Measurements from ENCODE around the gene ABR.
"Not testable (repeated sequence)": the region's sequence is repeated elsewhere in the genome, so short reads cannot be mapped to it uniquely, and the experiment has no call there.

Gene ABR

DNA sequence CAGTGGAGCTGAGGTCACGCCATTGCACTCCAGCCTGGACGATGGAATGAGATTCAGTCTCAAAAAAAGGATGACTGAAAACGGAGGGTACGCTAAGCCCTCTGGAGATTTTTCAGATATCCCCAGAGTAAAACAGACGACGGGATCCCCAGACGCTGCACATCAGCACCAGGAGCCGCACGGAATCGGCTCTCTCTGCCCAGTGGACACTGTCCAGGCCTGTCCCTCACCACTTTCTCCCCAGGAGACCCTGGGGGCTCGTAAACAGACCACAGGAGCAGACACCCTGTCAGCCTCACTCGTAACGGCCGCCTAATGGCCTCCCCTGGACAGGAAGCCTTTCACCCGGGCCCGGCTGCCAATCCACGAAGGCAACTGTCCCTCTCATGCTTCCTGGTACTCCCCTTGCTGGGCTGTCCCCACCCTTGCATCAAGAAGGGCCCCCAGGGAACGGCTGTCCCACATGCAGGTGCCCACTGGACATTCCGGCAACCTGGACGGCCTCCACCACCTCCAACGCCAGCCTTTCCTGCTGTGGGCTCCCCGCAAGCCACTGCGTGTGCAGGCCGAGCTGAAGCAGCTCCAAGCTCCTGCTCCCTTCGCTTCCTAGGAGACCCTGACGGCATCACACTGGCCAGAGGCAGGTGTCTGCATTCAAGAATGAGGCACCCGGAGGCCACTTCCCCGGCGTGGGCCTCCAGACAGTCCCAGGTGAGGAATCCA is 108.5 kb downstream of the ABR start:
- DNase-seq (ENCODE audit: low read depth, low spot score), result no peak

GRCh38 chr17:1070411-1070810 is 109.4 kb downstream of the ABR start:
- no peak for DNase-seq (ENCODE audit: low read depth, low spot score)

DNA sequence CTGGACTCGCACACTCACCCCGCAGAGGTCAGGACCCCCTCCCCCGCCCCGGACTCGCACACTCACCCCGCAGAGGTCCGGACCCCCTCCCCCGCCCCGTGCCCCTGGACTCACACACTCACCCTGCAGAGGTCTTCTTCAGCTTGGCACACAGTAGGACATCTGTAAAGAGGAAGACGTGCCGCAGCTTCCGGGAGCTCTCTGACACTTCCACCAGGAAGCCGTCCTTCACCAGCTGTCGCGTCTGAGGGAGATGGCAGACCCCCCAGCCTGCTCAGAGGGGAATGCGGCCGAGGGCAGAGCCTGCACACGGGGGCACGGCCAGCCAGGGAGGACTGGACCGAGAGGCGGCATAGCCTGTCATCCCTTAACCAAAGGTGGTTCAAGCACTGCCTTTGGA is 109.9 kb downstream of the ABR start:
- DNase-seq (ENCODE audit: low read depth, low spot score), result no peak

- no peak for DNase-seq (ENCODE audit: low read depth, low spot score)
Observed at GRCh38 chr17:1068356-1068755, 111.4 kb downstream of the ABR start.

- DNase-seq (ENCODE audit: low read depth, low spot score), result no peak
Observed at GRCh38 chr17:1067282-1067956, 112.4 kb downstream of the ABR start.

DNA sequence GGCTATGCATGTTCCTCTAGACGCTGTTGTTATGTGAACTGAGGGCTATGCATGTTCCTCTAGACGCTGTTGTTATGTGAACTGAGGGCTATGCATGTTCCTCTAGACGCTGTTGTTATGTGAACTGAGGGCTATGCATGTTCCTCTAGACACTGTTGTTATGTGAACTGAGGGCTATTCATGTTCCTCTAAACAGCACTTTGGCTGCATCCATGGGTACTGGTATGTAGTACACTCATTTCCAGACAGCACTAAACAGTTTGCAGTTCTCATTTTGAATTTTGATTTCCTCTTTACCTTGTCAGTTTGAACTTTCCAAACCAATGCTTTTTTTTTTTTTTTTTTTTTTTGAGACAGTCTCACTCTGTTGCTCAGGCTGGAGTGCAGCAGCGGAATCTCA is 114.4 kb downstream of the ABR start:
- DNase-seq (ENCODE audit: low read depth, low spot score), result not testable (repeated sequence)

DNA sequence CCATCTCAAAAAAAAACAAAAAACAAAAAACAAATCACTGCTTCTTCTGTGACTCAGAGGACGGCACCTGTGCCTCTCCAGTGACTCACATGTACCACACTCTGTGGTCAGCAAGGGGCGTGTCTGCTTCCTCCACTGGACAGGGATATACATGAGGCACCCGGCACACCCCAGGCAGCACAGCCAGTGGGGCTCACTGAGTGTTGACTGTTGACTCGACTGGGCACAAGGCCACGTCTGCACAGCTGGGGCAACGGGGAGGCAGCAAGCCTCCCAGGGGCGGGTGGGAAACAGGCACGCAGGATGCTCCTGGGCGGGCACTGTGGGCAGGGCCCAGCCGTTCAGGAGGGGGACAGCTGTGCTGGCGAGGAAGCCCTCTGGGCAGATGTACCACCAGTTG is 118.8 kb downstream of the ABR start:
- DNase-seq (ENCODE audit: low read depth, low spot score), result peak; percentile 85

GRCh38 chr17:1059131-1059795 is 120.5 kb downstream of the ABR start:
- no peak for DNase-seq (ENCODE audit: low read depth, low spot score)

- DNase-seq (ENCODE audit: low read depth, low spot score), result no peak
Observed at GRCh38 chr17:1058423-1059130, 121.2 kb downstream of the ABR start.

GRCh38 chr17:1056761-1057160 is 123.0 kb downstream of the ABR start:
- no peak for DNase-seq (ENCODE audit: low read depth, low spot score)

DNA sequence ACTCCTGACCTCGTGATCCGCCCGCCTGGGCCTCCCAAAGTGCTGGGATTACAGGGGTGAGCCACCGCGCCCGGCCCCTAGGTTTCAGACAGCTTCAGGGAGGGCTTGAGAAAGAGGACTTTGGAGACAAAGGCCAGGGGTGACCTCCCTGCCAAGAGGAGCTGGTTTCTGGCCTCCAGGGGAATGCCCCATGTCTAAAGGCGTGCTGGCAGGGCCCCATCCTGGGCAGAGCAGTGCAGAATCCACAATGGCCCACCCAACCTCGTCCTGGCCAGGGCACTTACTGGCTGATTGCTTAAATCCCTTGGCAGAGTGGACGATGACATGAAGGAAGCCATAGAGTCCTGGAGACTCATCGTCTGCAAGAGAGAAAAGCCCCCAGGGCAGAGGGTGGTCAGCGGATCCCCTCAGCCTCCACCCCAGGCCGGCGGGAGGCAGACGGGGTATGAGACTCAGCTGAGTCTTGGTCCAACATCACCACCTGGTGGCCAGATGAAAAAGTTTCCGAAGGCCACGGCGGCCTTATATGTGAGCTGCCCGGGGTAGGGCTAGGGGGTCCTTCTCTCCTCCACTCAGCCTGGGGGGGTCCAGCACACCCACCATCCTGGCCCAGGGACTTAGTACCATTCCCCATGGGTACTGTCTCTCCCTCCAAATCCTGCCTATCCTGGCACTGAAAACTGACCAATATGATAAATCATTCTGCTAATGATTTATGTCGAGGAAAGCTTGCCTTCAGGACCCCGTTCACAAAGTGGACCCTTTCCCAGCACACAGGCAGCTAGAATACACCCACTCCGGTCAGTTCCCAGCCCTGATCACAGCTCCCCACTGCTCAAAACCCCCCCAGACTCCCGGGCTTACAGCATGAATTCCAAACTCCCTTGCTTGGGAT is 123.8 kb downstream of the ABR start:
- no peak for DNase-seq (ENCODE audit: low read depth, low spot score)

DNA sequence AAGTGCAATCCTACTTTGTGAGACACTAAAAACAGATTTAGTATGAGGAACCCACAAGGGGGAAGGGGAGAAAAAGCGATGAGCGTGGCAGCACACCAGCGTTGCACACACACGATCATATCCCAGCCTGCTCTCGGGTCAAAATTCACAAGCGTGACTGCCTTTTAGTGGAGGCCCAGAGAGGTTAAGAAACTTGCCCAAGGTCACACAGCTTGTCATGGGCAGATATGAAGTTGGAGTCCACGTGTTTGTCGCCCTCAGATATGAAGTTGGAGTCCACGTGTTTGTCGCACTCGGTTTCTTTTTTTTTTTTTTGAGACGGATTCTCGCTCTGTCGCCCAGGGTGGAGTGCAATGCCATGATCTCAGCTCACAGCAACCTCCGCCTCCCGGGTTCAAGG is 124.5 kb downstream of the ABR start:
- DNase-seq (ENCODE audit: low read depth, low spot score), result no peak

- no peak for DNase-seq (ENCODE audit: low read depth, low spot score)
Observed at GRCh38 chr17:1054656-1055055, 125.1 kb downstream of the ABR start.

DNA sequence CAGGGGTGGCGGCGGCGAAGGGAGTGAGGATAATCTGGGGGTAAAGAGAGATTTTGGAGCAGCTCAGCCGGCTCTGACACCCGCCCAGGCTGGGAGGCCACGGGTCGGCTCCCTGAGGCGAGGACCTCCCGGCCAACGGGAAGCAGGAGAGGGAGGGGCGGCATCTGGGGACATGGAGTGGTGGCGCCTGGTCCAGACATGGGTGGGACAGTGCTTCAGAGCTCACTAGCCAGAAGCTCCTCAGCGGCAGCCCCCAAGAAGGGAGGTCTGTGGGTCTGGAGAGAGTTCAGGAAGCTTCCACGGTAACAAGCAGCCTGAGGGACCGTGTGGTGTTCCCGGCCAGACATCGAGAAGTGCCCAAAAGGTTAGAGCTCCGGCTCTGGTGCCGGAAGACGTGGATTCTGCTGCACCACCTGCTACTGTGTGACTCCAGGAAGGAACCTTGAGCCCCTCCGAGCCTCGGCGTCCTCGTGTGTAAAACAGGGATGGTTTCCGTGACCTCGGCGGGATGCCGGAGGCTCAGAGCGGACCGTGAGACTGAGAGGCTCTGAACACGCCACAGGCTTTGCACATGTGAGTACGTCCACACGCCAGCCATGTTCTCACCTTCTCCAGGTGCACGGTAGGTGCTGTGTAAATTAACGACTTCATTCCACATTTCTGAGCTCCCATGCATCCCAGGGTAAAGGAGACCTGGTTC is 126.0 kb downstream of the ABR start:
- DNase-seq (ENCODE audit: low read depth, low spot score), result no peak

GRCh38 chr17:1050996-1051925 is 128.5 kb downstream of the ABR start:
- DNase-seq (ENCODE audit: low read depth, low spot score), result no peak

DNA sequence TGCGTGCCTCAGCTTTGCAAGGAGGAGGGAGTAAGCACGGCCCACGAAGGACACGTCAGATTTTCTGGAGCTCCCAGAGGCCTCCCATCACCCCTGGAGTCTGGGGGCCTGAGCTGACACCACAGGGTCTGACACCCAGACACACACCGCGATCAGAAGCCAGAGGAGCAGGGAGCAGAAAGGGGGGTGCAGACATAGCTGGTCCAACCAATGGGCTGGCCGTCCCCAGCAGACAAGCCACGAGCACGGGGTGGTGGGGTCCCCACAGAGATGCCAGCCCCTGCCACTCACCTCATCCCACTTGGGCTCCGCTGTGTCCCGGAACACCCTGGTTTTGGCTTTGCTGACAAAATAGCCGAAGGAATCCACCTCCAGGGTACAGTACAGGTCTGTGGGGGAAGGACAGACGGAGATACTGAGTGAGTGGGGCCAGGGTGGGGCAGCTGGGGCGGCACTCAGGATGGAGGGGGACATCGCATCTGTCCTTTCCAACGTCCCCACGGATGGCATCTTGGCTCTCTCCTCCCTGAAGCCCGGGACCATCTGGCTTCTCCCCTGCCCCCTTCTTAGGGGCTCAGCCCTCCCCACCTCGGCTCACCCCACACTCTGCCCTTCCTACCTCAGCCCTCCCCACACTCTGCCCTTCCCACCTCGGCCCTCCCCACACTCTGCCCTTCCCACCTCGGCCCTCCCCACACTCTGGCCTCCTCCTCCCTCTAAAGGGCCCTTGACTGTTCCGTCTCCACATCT is 129.4 kb downstream of the ABR start:
- DNase-seq (ENCODE audit: low read depth, low spot score), result no peak

GRCh38 chr17:1049446-1050225 is 130.1 kb downstream of the ABR start:
- no peak for DNase-seq (ENCODE audit: low read depth, low spot score)

DNA sequence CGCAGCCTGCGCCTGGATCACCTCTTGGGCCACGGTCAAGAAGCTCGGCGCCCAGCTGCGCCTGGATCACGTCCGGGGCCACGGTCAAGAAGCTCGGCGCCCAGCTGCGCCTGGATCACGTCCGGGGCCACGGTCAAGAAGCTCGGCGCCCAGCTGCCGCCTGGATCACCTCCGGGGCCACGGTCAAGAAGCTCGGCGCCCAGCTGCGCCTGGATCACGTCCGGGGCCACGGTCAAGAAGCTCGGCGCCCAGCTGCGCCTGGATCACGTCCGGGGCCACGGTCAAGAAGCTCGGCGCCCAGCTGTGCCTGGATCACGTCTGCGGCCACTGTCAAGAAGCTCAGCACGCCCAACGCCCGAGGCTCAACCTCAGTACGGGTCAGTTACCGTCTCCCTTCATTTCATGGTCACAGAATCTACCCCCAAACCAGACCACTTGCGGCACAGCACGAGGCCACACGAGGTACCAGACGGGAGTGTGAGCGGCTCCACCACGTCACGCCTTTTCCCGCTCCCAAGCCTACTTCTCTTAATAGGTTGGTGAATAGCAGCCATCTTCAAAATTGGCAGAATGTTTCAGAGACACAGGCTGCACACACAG is 131.2 kb downstream of the ABR start:
- DNase-seq (ENCODE audit: low read depth, low spot score), result not testable (repeated sequence)
